ENCODE measurements around the gene YTHDC2.
"Not testable (repeated sequence)": the region's sequence is repeated elsewhere in the genome, so short reads cannot be mapped to it uniquely, and the experiment has no call there.

Gene YTHDC2

GRCh38 chr5:113520899-113521298 lies 7.4 kb downstream of the YTHDC2 start:
- DNase-seq = no peak

- no peak for DNase-seq
Measured at GRCh38 chr5:113523168-113523567, 9.7 kb downstream of the YTHDC2 start.

- no peak for DNase-seq
Measured at GRCh38 chr5:113524927-113525326, 11.4 kb downstream of the YTHDC2 start.

- no peak for DNase-seq
Measured at GRCh38 chr5:113526421-113526820, 12.9 kb downstream of the YTHDC2 start.

- no peak for DNase-seq
Measured at GRCh38 chr5:113527746-113528145, 14.3 kb downstream of the YTHDC2 start.

- DNase-seq = no peak
Measured at GRCh38 chr5:113531481-113532159, 18.1 kb downstream of the YTHDC2 start.

- DNase-seq = no peak
Measured at GRCh38 chr5:113538313-113538712, 24.8 kb downstream of the YTHDC2 start.

- DNase-seq = no peak
Measured at GRCh38 chr5:113546703-113547183, 33.2 kb downstream of the YTHDC2 start.

GRCh38 chr5:113548396-113548795 lies 34.9 kb downstream of the YTHDC2 start:
- no peak for DNase-seq

- no peak for DNase-seq
Measured at GRCh38 chr5:113552137-113552536, 38.6 kb downstream of the YTHDC2 start.

GRCh38 chr5:113552620-113553019 lies 39.1 kb downstream of the YTHDC2 start:
- DNase-seq = no peak

- no peak for DNase-seq
Measured at GRCh38 chr5:113562828-113563400, 49.4 kb downstream of the YTHDC2 start.

- no peak for DNase-seq
Measured at GRCh38 chr5:113569396-113569795, 55.9 kb downstream of the YTHDC2 start.

GRCh38 chr5:113572716-113573115 lies 59.2 kb downstream of the YTHDC2 start:
- no peak for DNase-seq

- no peak for DNase-seq
Measured at GRCh38 chr5:113574417-113574816, 60.9 kb downstream of the YTHDC2 start.

GRCh38 chr5:113575074-113575473 lies 61.6 kb downstream of the YTHDC2 start:
- no peak for DNase-seq

- no peak for DNase-seq
Measured at GRCh38 chr5:113578091-113578490, 64.6 kb downstream of the YTHDC2 start.

- DNase-seq = no peak
Measured at GRCh38 chr5:113581388-113581787, 67.9 kb downstream of the YTHDC2 start.

GRCh38 chr5:113598150-113598549 lies 84.7 kb downstream of the YTHDC2 start:
- DNase-seq = no peak

- DNase-seq = no peak
Measured at GRCh38 chr5:113598926-113599325, 85.4 kb downstream of the YTHDC2 start.

- DNase-seq = no peak
Measured at GRCh38 chr5:113600255-113600905, 86.9 kb downstream of the YTHDC2 start.

- DNase-seq = no peak
Measured at GRCh38 chr5:113601423-113601822, 87.9 kb downstream of the YTHDC2 start.

- DNase-seq = not testable (repeated sequence)
Measured at GRCh38 chr5:113603246-113603645, 89.8 kb downstream of the YTHDC2 start.

Data from activated effector memory CD4-positive, alpha-beta T cell treated with anti-CD3 and anti-CD28 coated beads, Interleukin-2, amount 50 U/mL, for 16 hours (primary cell).